ENCODE data around the gene ATP6V0A1. TPM values are rescaled to one million over a fixed set of nuclear protein-coding genes. Genes with fewer than 3 reads are reported as not detected.

ATP6V0A1 gene
- total RNA-seq, 2 donors from 2014 or later, result 15.4 to 18.5 TPM

- Mint-ChIP-seq H3K27ac (no peak overlapping the region), H3K4me3 (no peak overlapping the region), H3K27me3 (no peaks in the 10 kb centered on the region), H3K4me1 (peaks cover 6% of the 10 kb centered on the region), H3K36me3 (ENCODE audit: low read depth) (peaks cover 3% of the 10 kb centered on the region)
- ATAC-seq, result no peak
- no peak for DNase-seq
- no peaks in the 10 kb centered on the region for H3K9me3 ChIP-seq (ENCODE audit: control insufficient read depth, low read length, poor library complexity, severe bottlenecking)
Measured at GRCh38 chr17:42520540-42520951, 61.9 kb downstream of the ATP6V0A1 start.

GRCh38 chr17:42521036-42521435, 62.4 kb downstream of the ATP6V0A1 start:
- no peak overlapping the region for H3K27ac Mint-ChIP-seq
- no peaks in the 10 kb centered on the region for H3K9me3 ChIP-seq (ENCODE audit: control insufficient read depth, low read length, poor library complexity, severe bottlenecking)
- ATAC-seq (no peak), DNase-seq (no peak)
- no peaks in the 10 kb centered on the region for H3K27me3 Mint-ChIP-seq
- peaks cover 3% of the 10 kb centered on the region for H3K36me3 Mint-ChIP-seq (ENCODE audit: low read depth)
- H3K4me1 Mint-ChIP-seq, result peaks cover 6% of the 10 kb centered on the region
- no peak overlapping the region for H3K4me3 Mint-ChIP-seq

GRCh38 chr17:42521666-42522262, 63.1 kb downstream of the ATP6V0A1 start:
- ATAC-seq (no peak), DNase-seq (no peak)
- H3K4me1 Mint-ChIP-seq, result peaks cover 6% of the 10 kb centered on the region
- no peak overlapping the region for H3K27ac Mint-ChIP-seq
- no peaks in the 10 kb centered on the region for H3K27me3 Mint-ChIP-seq
- H3K36me3 Mint-ChIP-seq (ENCODE audit: low read depth), result peaks cover 3% of the 10 kb centered on the region
- H3K9me3 ChIP-seq (ENCODE audit: control insufficient read depth, low read length, poor library complexity, severe bottlenecking), result no peaks in the 10 kb centered on the region
- H3K4me3 Mint-ChIP-seq, result no peak overlapping the region

- Mint-ChIP-seq H3K27ac (no peak overlapping the region), H3K36me3 (ENCODE audit: low read depth) (peaks cover 3% of the 10 kb centered on the region), H3K4me1 (peaks cover 8% of the 10 kb centered on the region), H3K4me3 (no peak overlapping the region), H3K27me3 (no peaks in the 10 kb centered on the region)
- DNase-seq (no peak), ATAC-seq (no peak)
- H3K9me3 ChIP-seq (ENCODE audit: control insufficient read depth, low read length, poor library complexity, severe bottlenecking), result no peaks in the 10 kb centered on the region
Measured at GRCh38 chr17:42522263-42522790, 63.6 kb downstream of the ATP6V0A1 start.

- Mint-ChIP-seq H3K27ac (no peak overlapping the region), H3K4me1 (peaks cover 5% of the 10 kb centered on the region), H3K27me3 (no peaks in the 10 kb centered on the region), H3K36me3 (ENCODE audit: low read depth) (peaks cover 3% of the 10 kb centered on the region), H3K4me3 (no peak overlapping the region)
- DNase-seq (no peak), ATAC-seq (no peak)
- H3K9me3 ChIP-seq (ENCODE audit: control insufficient read depth, low read length, poor library complexity, severe bottlenecking), result no peaks in the 10 kb centered on the region
Measured at GRCh38 chr17:42522798-42523278, 64.2 kb downstream of the ATP6V0A1 start.

- ATAC-seq (no peak), DNase-seq (no peak)
- Mint-ChIP-seq H3K4me3 (no peak overlapping the region), H3K27ac (no peak overlapping the region), H3K27me3 (no peaks in the 10 kb centered on the region), H3K4me1 (peaks cover 7% of the 10 kb centered on the region), H3K36me3 (ENCODE audit: low read depth) (peaks cover 3% of the 10 kb centered on the region)
- no peaks in the 10 kb centered on the region for H3K9me3 ChIP-seq (ENCODE audit: control insufficient read depth, low read length, poor library complexity, severe bottlenecking)
Measured at GRCh38 chr17:42525221-42525620, 66.5 kb downstream of the ATP6V0A1 start.

- Mint-ChIP-seq H3K4me1 (peaks cover 14% of the 10 kb centered on the region), H3K36me3 (ENCODE audit: low read depth) (peaks cover 3% of the 10 kb centered on the region), H3K27me3 (no peaks in the 10 kb centered on the region), H3K27ac (no peak overlapping the region), H3K4me3 (no peak overlapping the region)
- DNase-seq, result no peak
- ATAC-seq, result no peak
- H3K9me3 ChIP-seq (ENCODE audit: control insufficient read depth, low read length, poor library complexity, severe bottlenecking), result no peaks in the 10 kb centered on the region
Measured at GRCh38 chr17:42526031-42526444, 67.4 kb downstream of the ATP6V0A1 start.

GRCh38 chr17:42527932-42528331, 69.3 kb downstream of the ATP6V0A1 start:
- Mint-ChIP-seq H3K4me3 (no peak overlapping the region), H3K36me3 (ENCODE audit: low read depth) (no peaks in the 10 kb centered on the region), H3K27ac (no peak overlapping the region), H3K27me3 (no peaks in the 10 kb centered on the region), H3K4me1 (peaks cover 19% of the 10 kb centered on the region)
- no peak for ATAC-seq
- DNase-seq, result no peak
- no peaks in the 10 kb centered on the region for H3K9me3 ChIP-seq (ENCODE audit: control insufficient read depth, low read length, poor library complexity, severe bottlenecking)

GRCh38 chr17:42529061-42529460, 70.4 kb downstream of the ATP6V0A1 start:
- ATAC-seq, result no peak
- no peak for DNase-seq
- peaks cover 24% of the 10 kb centered on the region for H3K4me1 Mint-ChIP-seq
- H3K4me3 Mint-ChIP-seq, result no peak overlapping the region
- H3K27me3 Mint-ChIP-seq, result peaks cover 5% of the 10 kb centered on the region
- H3K27ac Mint-ChIP-seq, result no peak overlapping the region
- H3K36me3 Mint-ChIP-seq (ENCODE audit: low read depth), result no peaks in the 10 kb centered on the region
- H3K9me3 ChIP-seq (ENCODE audit: control insufficient read depth, low read length, poor library complexity, severe bottlenecking), result no peaks in the 10 kb centered on the region

- Mint-ChIP-seq H3K27me3 (peaks cover 5% of the 10 kb centered on the region), H3K36me3 (ENCODE audit: low read depth) (no peaks in the 10 kb centered on the region), H3K27ac (peak overlapping the region; percentile 70), H3K4me3 (peak overlapping the region; percentile 79), H3K4me1 (peaks cover 25% of the 10 kb centered on the region)
- ATAC-seq (no peak), DNase-seq (no peak)
- H3K9me3 ChIP-seq (ENCODE audit: control insufficient read depth, low read length, poor library complexity, severe bottlenecking), result no peaks in the 10 kb centered on the region
Measured at GRCh38 chr17:42530952-42531454, 72.3 kb downstream of the ATP6V0A1 start.

- no peaks in the 10 kb centered on the region for H3K9me3 ChIP-seq (ENCODE audit: control insufficient read depth, low read length, poor library complexity, severe bottlenecking)
- H3K4me3 Mint-ChIP-seq, result peak overlapping the region; percentile 79
- peaks cover 5% of the 10 kb centered on the region for H3K27me3 Mint-ChIP-seq
- ATAC-seq (peak; percentile 49), DNase-seq (peak in 2 of 3 donors; percentile 47 to 48)
- peaks cover 27% of the 10 kb centered on the region for H3K4me1 Mint-ChIP-seq
- peak overlapping the region; percentile 70 for H3K27ac Mint-ChIP-seq
- no peaks in the 10 kb centered on the region for H3K36me3 Mint-ChIP-seq (ENCODE audit: low read depth)
Measured at GRCh38 chr17:42531455-42532354, 73.0 kb downstream of the ATP6V0A1 start.

GRCh38 chr17:42535155-42536047, 76.7 kb downstream of the ATP6V0A1 start:
- no peak for DNase-seq
- Mint-ChIP-seq H3K4me3 (peak overlapping the region; percentile 86), H3K36me3 (ENCODE audit: low read depth) (no peaks in the 10 kb centered on the region), H3K4me1 (peaks cover 30% of the 10 kb centered on the region), H3K27ac (peak overlapping the region; percentile 91), H3K27me3 (peaks cover 5% of the 10 kb centered on the region)
- H3K9me3 ChIP-seq (ENCODE audit: control insufficient read depth, low read length, poor library complexity, severe bottlenecking), result no peaks in the 10 kb centered on the region
- ATAC-seq, result peak; percentile 7
